Transverse colon (tissue), 4 donors: ENCODE data around the gene MADD.

ENCODE experiments used
- EP300 ChIP-seq: sonication (generic); formaldehyde crosslinking; IDR thresholded peaks from one replicate; pipeline ENCODE4 v1.6.1; 2017; ENCODE audit warnings: antibody characterized with exemption, low read depth
- POLR2A ChIP-seq: fragments of 450-650 bp; IDR thresholded peaks from one replicate; pipeline ENCODE4 v1.6.1; 2016; ENCODE audit warnings: antibody characterized with exemption, mild to moderate bottlenecking, moderate library complexity
- POLR2AphosphoS5 ChIP-seq, 3 donors: sonication (generic); formaldehyde crosslinking; IDR thresholded peaks; one replicate each; pipeline ENCODE4 v1.6.1; 2016; ENCODE audit warnings: antibody characterized with exemption in 3 of 3
- TF ChIP-seq, protein P1 (sequence below), 5 experiments: fragments of 200-600 bp in 3 of 5; fragments of 450-650 bp in 2 of 5; sonication (generic) in 3 of 5; IDR thresholded peaks; 1 replicate in 2 of 5; 2 replicates in 3 of 5; pipeline ENCODE4 v1.5.1; 2016 to 2017; ENCODE audit warnings: antibody characterized with exemption in 5 of 5, inconsistent platforms in 3 of 5, mild to moderate bottlenecking in 2 of 5, moderate library complexity in 1 of 5

- TF ChIP-seq, protein P1, sequence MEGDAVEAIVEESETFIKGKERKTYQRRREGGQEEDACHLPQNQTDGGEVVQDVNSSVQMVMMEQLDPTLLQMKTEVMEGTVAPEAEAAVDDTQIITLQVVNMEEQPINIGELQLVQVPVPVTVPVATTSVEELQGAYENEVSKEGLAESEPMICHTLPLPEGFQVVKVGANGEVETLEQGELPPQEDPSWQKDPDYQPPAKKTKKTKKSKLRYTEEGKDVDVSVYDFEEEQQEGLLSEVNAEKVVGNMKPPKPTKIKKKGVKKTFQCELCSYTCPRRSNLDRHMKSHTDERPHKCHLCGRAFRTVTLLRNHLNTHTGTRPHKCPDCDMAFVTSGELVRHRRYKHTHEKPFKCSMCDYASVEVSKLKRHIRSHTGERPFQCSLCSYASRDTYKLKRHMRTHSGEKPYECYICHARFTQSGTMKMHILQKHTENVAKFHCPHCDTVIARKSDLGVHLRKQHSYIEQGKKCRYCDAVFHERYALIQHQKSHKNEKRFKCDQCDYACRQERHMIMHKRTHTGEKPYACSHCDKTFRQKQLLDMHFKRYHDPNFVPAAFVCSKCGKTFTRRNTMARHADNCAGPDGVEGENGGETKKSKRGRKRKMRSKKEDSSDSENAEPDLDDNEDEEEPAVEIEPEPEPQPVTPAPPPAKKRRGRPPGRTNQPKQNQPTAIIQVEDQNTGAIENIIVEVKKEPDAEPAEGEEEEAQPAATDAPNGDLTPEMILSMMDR (IDR thresholded peaks at IDR 0.05) = no peak
- no peak for TF ChIP-seq POLR2A
- TF ChIP-seq POLR2AphosphoS5 (IDR thresholded peaks at IDR 0.05) = no peak
- no peak for TF ChIP-seq EP300
Measured at GRCh38 chr11:47351156-47352126, 81.5 kb downstream of the MADD start.
